Type B pancreatic cell (in vitro differentiated cells): ENCODE measurements around the gene CASP1. TPM values are rescaled to one million over a fixed set of nuclear protein-coding genes. Genes with fewer than 3 reads are reported as not detected.

Experiments
- DNase-seq: peaks from one replicate; pipeline ENCODE4 v3.0.0; 2021; ENCODE audit warnings: mixed read lengths; ENCODE audit not compliant: unreplicated experiment; ENCODE audit errors: extremely low spot score
- H3K27ac Mint-ChIP-seq: 2 replicates; pipeline ENCODE4 v1.8.0; 2021; ENCODE audit warnings: mild to moderate bottlenecking, mixed read lengths
- H3K27me3 Mint-ChIP-seq: 2 replicates; pipeline ENCODE4 v1.8.0; 2021; ENCODE audit warnings: mixed read lengths
- H3K36me3 Mint-ChIP-seq: 2 replicates; pipeline ENCODE4 v1.8.0; 2021; ENCODE audit warnings: mixed read lengths
- H3K4me1 Mint-ChIP-seq: one replicate; pipeline ENCODE4 v1.8.0; 2021; ENCODE audit warnings: mixed read lengths; ENCODE audit not compliant: unreplicated experiment
- H3K4me3 Mint-ChIP-seq: 2 replicates; pipeline ENCODE4 v1.8.0; 2021; ENCODE audit warnings: mild to moderate bottlenecking, mixed read lengths
- H3K9me3 Mint-ChIP-seq: 2 replicates; pipeline ENCODE4 v1.8.0; 2021; ENCODE audit warnings: mixed read lengths
- CTCF ChIP-seq: fragments of 200-600 bp; sonication (generic); conservative IDR thresholded peaks from 2 replicates; pipeline ENCODE4 v1.5.0; 2021; ENCODE audit warnings: antibody characterized with exemption, mild to moderate bottlenecking
- total RNA-seq: library from RNA; stranded (reverse); gene quantifications from 2 replicates; pipeline ENCODE4 v1.2.1, GENCODE V29; 2021; ENCODE audit warnings: low replicate concordance

CASP1 gene
- total RNA-seq, 1 donor from 2014 or later, result 13.0 TPM

DNA sequence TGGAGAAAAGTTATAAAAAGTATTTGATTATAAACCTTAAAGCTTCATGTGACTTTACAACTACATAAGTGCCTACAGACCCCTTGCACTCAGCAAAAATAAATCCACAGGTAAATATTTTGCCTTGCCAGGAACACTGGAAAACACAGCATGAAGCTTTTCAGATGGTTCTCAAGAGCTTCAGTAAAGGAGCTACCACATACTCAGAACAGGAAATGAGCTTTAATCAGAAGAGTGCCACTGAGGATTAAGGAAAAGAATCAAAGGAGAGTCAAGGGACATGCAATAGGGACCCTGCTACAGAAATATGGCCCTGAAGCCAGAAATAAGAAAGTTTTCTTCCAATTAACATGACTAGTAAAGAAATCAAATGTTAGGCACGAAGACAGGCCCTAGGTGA is 1.2 kb downstream of the CASP1 start:
- no peaks in the 10 kb centered on the region for H3K27me3 Mint-ChIP-seq
- H3K27ac Mint-ChIP-seq, result no peak overlapping the region
- H3K4me1 Mint-ChIP-seq, result no peaks in the 10 kb centered on the region
- peaks cover 5% of the 10 kb centered on the region for H3K9me3 Mint-ChIP-seq
- no peaks in the 10 kb centered on the region for H3K36me3 Mint-ChIP-seq
- H3K4me3 Mint-ChIP-seq, result no peak overlapping the region
- no peak for DNase-seq
- no peak for TF ChIP-seq CTCF

DNA sequence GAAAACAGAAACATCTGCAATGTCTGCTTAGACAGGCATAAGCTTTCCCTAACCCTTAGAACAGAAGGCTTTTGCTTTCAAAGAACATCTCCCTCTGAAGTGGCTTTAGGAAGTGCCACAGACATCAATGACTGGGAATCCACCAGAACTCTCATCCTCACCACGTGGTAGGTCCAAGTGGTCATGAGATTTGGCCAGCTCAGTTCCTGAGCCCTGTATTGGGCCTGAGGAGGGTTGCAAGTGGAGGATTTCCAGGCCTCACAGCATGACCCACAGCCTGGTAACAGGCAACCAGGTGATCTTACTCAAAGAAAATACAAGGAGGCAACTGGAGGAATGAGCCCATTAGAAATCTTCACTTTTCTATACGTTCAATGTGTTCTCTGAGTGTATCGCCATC is 1.6 kb downstream of the CASP1 start:
- DNase-seq, result no peak
- no peaks in the 10 kb centered on the region for H3K4me1 Mint-ChIP-seq
- peaks cover 5% of the 10 kb centered on the region for H3K9me3 Mint-ChIP-seq
- H3K27ac Mint-ChIP-seq, result no peak overlapping the region
- no peaks in the 10 kb centered on the region for H3K27me3 Mint-ChIP-seq
- no peak overlapping the region for H3K4me3 Mint-ChIP-seq
- TF ChIP-seq CTCF, result no peak
- H3K36me3 Mint-ChIP-seq, result no peaks in the 10 kb centered on the region

GRCh38 chr11:105032495-105032894 is 2.4 kb downstream of the CASP1 start:
- peaks cover 4% of the 10 kb centered on the region for H3K4me1 Mint-ChIP-seq

GRCh38 chr11:105027678-105028077 is 7.3 kb downstream of the CASP1 start:
- H3K4me3 Mint-ChIP-seq, result no peak overlapping the region
- DNase-seq, result no peak
- H3K27ac Mint-ChIP-seq, result no peak overlapping the region
- TF ChIP-seq CTCF, result no peak
- peaks cover 4% of the 10 kb centered on the region for H3K4me1 Mint-ChIP-seq
- no peaks in the 10 kb centered on the region for H3K9me3 Mint-ChIP-seq
- no peaks in the 10 kb centered on the region for H3K27me3 Mint-ChIP-seq
- peaks cover 3% of the 10 kb centered on the region for H3K36me3 Mint-ChIP-seq

More at GRCh38 chr11:105032495-105032894, 2.4 kb downstream of the CASP1 start:
- peaks cover 5% of the 10 kb centered on the region for H3K9me3 Mint-ChIP-seq
- no peaks in the 10 kb centered on the region for H3K27me3 Mint-ChIP-seq
- H3K36me3 Mint-ChIP-seq, result peaks cover 3% of the 10 kb centered on the region
- no peak overlapping the region for H3K4me3 Mint-ChIP-seq
- DNase-seq, result no peak
- no peak for TF ChIP-seq CTCF
- no peak overlapping the region for H3K27ac Mint-ChIP-seq

GRCh38 chr11:105024394-105024793 is 10.6 kb downstream of the CASP1 start:
- Mint-ChIP-seq H3K27me3 (no peaks in the 10 kb centered on the region), H3K36me3 (peaks cover 3% of the 10 kb centered on the region), H3K9me3 (no peaks in the 10 kb centered on the region), H3K27ac (peak overlapping the region; percentile 11), H3K4me3 (no peak overlapping the region), H3K4me1 (peaks cover 4% of the 10 kb centered on the region)
- TF ChIP-seq CTCF, result no peak
- no peak for DNase-seq

DNA sequence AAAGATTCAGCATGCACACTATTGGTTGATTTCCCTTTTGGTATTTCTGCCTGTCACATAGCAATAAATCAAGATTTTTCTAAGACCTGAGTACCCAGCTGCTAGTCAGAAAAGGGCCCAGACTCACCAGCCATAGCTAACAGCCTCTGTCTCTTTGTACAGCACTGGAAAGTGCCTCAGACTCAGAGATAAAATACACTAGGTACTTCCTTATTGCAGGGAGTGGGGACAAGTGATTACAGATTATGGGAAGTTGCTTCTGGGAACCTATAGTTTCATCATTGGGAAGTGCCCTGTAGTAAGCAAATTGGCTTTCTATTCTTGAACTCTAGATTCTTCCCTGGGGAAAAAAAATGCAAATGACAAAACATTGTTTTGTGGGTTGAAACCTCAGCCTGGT is 11.9 kb downstream of the CASP1 start, which contains the start of gene CASP5:
CASP5 (minus strand) TSS at position 166 of the 400 bp plus-strand sequence; CDS start at position 134, 32 bp downstream.
- Mint-ChIP-seq H3K4me1 (peaks cover 4% of the 10 kb centered on the region), H3K27ac (no peak within 1 kb of the TSS), H3K4me3 (no peak within 1 kb of the TSS), H3K9me3 (no peaks in the 10 kb centered on the region), H3K27me3 (no peaks in the 10 kb centered on the region), H3K36me3 (peaks cover 3% of the 10 kb centered on the region)
- DNase-seq, result no peak
- TF ChIP-seq CTCF, result no peak
